Measurements from ENCODE around the gene TTC33.

TTC33 gene

DNA sequence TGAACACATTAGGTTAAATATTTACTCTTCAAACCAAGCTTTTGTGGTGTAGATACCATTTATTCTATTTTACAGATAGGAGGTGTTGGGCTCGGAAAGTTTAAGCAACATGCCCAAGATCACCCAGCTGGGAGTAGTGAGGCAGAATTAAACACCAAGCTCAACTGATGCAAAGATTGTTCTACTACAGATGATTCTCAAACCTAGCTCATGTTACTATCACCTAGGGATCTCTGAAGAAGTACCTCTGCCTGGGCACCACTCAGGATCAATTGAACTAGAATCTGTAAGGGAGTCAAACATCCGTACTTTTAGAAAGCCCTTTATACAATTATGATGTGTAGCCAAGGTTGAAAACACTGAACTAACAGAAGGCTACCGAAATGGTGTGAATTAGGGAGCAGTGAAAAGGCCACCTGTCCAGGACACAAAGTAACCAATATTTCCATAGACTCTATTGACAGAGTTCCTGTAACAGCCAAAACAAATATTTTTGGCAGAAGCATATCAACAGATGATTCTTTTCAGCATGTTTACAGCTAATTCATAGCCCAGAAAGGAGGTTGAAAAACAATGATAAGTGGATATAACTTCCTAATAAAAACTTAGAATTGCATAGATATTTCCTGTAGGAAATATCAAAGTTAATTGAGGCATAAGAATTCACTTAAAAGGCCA, 234.5 kb downstream of the TTC33 start:
- FAIRE-seq = no peak
- TF ChIP-seq PAX5 (IDR thresholded peaks at IDR 0.05; ENCODE audit: insufficient read depth, low read length, severe bottlenecking) (no peak), POLR2AphosphoS5 (IDR thresholded peaks at IDR 0.05; ENCODE audit: low read depth, low read length) (no peak), POLR2A (IDR thresholded peaks at IDR 0.05; ENCODE audit: low read depth, low read length) (no peak), SPI1 (IDR thresholded peaks at IDR 0.05; ENCODE audit: low read depth, low read length) (no peak), TAF1 (IDR thresholded peaks at IDR 0.05; ENCODE audit: low read depth, low read length) (no peak), POU2F2 (IDR thresholded peaks at IDR 0.05; ENCODE audit: low read depth, low read length) (no peak)

DNA sequence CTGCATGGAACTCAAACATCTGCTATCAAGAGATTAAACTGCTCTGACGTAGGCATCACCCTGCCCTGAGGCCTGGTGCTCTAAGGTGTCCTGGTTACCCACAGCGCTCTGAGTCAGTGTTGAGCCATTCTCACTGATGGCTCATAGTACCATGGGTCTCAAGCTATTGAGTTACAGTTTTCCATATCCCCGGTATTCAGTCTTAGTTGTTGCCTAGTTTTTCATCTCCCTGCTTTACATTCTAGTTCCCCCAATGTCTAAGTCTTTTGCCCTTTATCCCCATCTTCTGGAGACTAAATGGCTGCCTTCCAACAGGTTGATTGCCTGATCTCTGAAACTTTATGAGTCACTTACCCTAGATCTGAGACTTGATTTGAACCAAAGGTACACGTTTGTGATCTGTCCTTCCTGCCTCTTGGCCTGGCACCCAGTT, 237.3 kb downstream of the TTC33 start:
- no peak for TF ChIP-seq TAF1 (IDR thresholded peaks at IDR 0.05; ENCODE audit: low read depth, low read length)
- no peak for TF ChIP-seq POLR2A (IDR thresholded peaks at IDR 0.05; ENCODE audit: low read depth, low read length)
- no peak for TF ChIP-seq POLR2AphosphoS5 (IDR thresholded peaks at IDR 0.05; ENCODE audit: low read depth, low read length)
- no peak for TF ChIP-seq POU2F2 (IDR thresholded peaks at IDR 0.05; ENCODE audit: low read depth, low read length)
- no peak for TF ChIP-seq PAX5 (IDR thresholded peaks at IDR 0.05; ENCODE audit: insufficient read depth, low read length, severe bottlenecking)
- no peak for TF ChIP-seq SPI1 (IDR thresholded peaks at IDR 0.05; ENCODE audit: low read depth, low read length)
- DNase-seq (ENCODE audit: insufficient read length, low spot score) (no peak), FAIRE-seq (no peak)

More for the DNA sequence above, 234.5 kb downstream of the TTC33 start:
- no peak for DNase-seq (ENCODE audit: insufficient read length, low spot score)

DNA sequence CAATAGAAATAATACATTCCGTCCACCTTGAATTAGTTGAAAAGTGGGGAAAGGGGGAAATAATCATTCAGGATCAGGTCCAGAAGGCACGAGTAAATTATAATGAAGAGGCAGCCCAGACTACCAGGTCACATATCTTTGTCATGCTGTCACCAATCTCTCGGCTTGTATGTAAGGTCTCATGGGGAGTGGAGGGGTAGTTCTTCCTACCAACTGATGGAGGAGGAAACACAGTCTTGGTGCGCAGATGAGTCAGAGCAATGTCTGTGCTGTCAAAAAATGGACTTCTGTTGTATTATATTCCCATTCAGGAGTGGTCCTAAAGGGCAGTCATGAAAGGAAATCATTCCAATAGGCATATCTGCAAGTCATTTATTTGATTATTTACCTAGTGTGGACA, 240.3 kb downstream of the TTC33 start:
- TF ChIP-seq POU2F2 (IDR thresholded peaks at IDR 0.05; ENCODE audit: low read depth, low read length) = no peak
- no peak for TF ChIP-seq POLR2A (IDR thresholded peaks at IDR 0.05; ENCODE audit: low read depth, low read length)
- no peak for TF ChIP-seq POLR2AphosphoS5 (IDR thresholded peaks at IDR 0.05; ENCODE audit: low read depth, low read length)
- TF ChIP-seq TAF1 (IDR thresholded peaks at IDR 0.05; ENCODE audit: low read depth, low read length) = no peak
- no peak for TF ChIP-seq SPI1 (IDR thresholded peaks at IDR 0.05; ENCODE audit: low read depth, low read length)
- no peak for TF ChIP-seq PAX5 (IDR thresholded peaks at IDR 0.05; ENCODE audit: insufficient read depth, low read length, severe bottlenecking)
- no peak for DNase-seq (ENCODE audit: insufficient read length, low spot score)
- FAIRE-seq = no peak

DNA sequence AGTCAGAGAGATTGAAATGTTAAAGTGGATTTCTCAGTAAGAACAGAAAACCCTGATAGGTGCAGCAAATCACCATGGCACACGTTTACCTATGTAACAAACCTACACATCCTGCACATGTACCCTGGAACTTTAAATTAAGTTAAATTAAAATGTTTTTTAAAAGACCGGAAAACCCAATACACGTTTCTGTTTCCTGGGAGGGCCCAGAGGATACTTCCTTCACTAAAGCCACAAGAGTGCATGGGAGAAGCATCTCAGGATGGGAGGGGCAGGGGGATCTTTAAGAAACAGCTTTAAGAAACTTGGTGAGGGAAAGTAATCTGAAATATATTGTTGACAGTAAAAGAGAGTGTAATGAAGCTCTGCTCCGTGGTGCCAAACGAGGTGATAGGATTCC, 240.8 kb downstream of the TTC33 start:
- no peak for FAIRE-seq
- no peak for DNase-seq (ENCODE audit: insufficient read length, low spot score)
- TF ChIP-seq SPI1 (IDR thresholded peaks at IDR 0.05; ENCODE audit: low read depth, low read length) = no peak
- TF ChIP-seq TAF1 (IDR thresholded peaks at IDR 0.05; ENCODE audit: low read depth, low read length) = no peak

DNA sequence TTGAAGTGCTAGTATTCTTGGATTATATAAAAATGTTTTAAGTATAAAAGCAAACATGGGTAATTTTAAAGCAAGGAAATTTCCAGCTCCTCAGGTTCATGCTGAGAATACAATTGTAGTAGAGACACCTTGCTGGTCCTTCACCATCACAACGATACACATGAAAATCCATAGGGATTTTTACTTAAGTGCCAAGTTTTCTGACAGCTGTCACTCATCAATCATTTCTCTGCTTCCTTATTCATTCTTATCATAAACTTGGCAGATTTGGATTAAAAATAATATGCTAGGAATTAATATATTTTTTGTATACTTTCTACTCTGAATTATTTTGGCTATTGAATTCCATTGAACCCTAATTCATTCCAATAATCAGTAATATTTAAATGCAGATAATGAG, 244.0 kb downstream of the TTC33 start:
- DNase-seq (ENCODE audit: insufficient read length, low spot score) = no peak
- FAIRE-seq = no peak
- TF ChIP-seq POU2F2 (IDR thresholded peaks at IDR 0.05; ENCODE audit: low read depth, low read length) (no peak), POLR2AphosphoS5 (IDR thresholded peaks at IDR 0.05; ENCODE audit: low read depth, low read length) (no peak), POLR2A (IDR thresholded peaks at IDR 0.05; ENCODE audit: low read depth, low read length) (no peak), PAX5 (IDR thresholded peaks at IDR 0.05; ENCODE audit: insufficient read depth, low read length, severe bottlenecking) (no peak), SPI1 (IDR thresholded peaks at IDR 0.05; ENCODE audit: low read depth, low read length) (no peak), TAF1 (IDR thresholded peaks at IDR 0.05; ENCODE audit: low read depth, low read length) (no peak)

DNA sequence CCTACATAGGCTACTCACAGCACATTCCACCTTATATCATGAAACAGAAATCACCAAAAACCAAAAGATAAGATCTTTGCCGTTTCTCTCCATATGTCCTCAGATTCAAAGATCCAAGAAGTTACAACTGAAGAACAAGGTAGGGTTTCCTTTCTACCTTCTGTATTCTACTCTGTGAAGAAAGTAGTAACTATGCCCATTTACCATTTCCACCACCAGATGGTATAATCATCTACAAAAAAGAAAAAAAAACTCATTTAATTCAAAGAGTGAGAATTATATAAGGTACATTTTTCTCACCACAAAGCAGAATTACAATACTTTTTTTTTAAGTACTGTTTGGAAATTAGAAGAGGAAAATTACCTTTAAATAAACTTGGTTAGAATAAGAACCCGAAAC, 248.7 kb downstream of the TTC33 start:
- TF ChIP-seq POLR2AphosphoS5 (IDR thresholded peaks at IDR 0.05; ENCODE audit: low read depth, low read length) (no peak), TAF1 (IDR thresholded peaks at IDR 0.05; ENCODE audit: low read depth, low read length) (no peak)
- FAIRE-seq (no peak), DNase-seq (ENCODE audit: insufficient read length, low spot score) (no peak)

DNA sequence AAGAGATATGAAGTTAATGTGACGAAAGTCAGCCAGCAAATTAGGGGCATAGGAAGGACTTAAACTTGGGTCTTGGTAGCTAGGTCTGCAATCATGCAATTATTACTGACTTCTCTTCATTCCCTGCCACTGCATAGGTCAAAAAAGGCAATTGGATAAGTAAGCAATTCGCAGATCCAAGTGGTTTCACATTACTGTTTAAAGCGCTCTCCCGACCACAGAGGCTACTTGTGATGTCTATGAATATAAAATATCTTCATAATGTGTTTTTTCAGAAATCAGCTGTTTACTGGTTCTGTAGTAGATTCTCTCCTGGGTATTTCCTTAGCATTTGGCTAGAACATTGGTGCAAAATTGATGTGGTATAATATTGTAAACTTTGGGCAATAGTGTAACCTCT, 250.7 kb downstream of the TTC33 start:
- FAIRE-seq = no peak
- TF ChIP-seq POU2F2 (IDR thresholded peaks at IDR 0.05; ENCODE audit: low read depth, low read length) = no peak
- no peak for TF ChIP-seq POLR2AphosphoS5 (IDR thresholded peaks at IDR 0.05; ENCODE audit: low read depth, low read length)
- no peak for TF ChIP-seq TAF1 (IDR thresholded peaks at IDR 0.05; ENCODE audit: low read depth, low read length)

DNA sequence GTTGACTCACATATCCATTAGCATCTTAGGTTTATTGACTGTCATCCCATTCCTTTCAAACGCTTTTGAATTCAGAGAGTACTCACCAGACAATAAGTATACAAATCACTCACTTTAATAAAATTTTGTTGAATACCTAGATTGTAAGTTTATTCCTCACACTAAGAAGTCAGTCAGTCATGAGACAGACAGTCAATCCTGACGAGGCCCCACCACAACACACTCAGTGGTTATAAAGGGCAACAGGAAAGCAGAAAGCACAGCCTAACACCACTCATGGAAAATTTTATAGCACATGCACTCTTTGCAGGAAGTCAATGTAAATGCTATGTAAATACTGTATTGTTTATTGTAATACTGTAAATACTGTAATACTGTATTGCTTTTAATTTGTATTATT, 252.3 kb downstream of the TTC33 start:
- no peak for FAIRE-seq
- DNase-seq (ENCODE audit: insufficient read length, low spot score) = no peak
- TF ChIP-seq SPI1 (IDR thresholded peaks at IDR 0.05; ENCODE audit: low read depth, low read length) (no peak), PAX5 (IDR thresholded peaks at IDR 0.05; ENCODE audit: insufficient read depth, low read length, severe bottlenecking) (no peak), POU2F2 (IDR thresholded peaks at IDR 0.05; ENCODE audit: low read depth, low read length) (no peak), POLR2A (IDR thresholded peaks at IDR 0.05; ENCODE audit: low read depth, low read length) (no peak), POLR2AphosphoS5 (IDR thresholded peaks at IDR 0.05; ENCODE audit: low read depth, low read length) (no peak), TAF1 (IDR thresholded peaks at IDR 0.05; ENCODE audit: low read depth, low read length) (no peak)

More for the DNA sequence above, 250.7 kb downstream of the TTC33 start:
- DNase-seq (ENCODE audit: insufficient read length, low spot score) = no peak

DNA sequence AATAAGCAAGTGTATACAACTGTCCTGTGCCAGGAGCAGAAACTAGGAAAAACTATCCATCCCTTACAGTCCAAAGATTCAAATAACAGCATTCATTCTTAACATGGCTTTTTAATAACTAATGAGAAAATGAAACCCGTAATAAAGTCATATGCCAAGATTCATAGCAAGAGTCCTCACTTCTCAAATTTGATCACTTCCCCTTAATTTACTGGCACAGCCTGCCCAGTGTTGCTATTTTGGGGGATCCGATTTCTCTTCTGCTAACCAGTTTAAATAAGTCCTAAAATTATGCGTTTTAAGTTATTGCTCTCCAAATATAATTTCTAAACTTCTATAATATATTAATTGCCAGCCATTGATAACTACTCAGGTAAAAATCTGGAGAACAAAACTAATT, 253.0 kb downstream of the TTC33 start:
- peak; percentile 83 for TF ChIP-seq SPI1 (IDR thresholded peaks at IDR 0.05; ENCODE audit: low read depth, low read length)
- no peak for TF ChIP-seq POU2F2 (IDR thresholded peaks at IDR 0.05; ENCODE audit: low read depth, low read length)
- DNase-seq (ENCODE audit: insufficient read length, low spot score) (no peak), FAIRE-seq (no peak)

DNA sequence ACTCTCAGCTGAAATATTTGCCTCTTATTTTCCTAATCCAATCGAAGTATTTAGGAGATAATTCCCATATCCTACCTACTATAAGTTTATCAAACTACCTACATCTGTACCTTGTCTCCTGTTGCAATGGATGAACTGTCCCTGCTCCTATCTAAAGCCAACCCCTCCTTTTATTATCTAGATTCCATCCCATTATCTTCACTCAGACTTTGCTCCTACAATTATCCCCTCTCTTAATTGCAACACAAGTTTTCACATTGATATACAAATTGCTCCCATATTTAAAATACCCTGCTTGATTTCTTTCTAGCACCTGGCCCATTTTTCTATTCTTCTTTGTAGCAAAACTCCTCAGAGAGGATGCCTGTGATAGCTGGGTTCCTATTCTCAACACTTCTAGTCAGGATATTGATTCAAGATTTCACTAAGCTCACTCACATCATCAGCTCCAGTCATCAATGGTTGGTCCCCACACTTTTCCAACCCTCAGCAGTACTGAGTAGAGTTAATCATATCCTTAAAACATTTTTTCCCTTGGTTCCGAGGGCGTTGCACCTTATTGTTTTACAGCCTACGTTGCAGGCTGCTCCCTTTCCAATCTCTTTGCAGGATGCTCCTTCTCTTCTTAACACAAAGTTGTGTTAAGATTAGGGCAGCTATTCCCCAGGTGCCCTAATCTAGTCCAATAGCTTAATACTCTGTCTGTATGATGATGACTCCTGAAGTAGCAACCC, 253.9 kb downstream of the TTC33 start:
- TF ChIP-seq TAF1 (IDR thresholded peaks at IDR 0.05; ENCODE audit: low read depth, low read length) (no peak), POLR2A (IDR thresholded peaks at IDR 0.05; ENCODE audit: low read depth, low read length) (no peak), POLR2AphosphoS5 (IDR thresholded peaks at IDR 0.05; ENCODE audit: low read depth, low read length) (no peak), POU2F2 (IDR thresholded peaks at IDR 0.05; ENCODE audit: low read depth, low read length) (no peak), SPI1 (IDR thresholded peaks at IDR 0.05; ENCODE audit: low read depth, low read length) (no peak), PAX5 (IDR thresholded peaks at IDR 0.05; ENCODE audit: insufficient read depth, low read length, severe bottlenecking) (no peak)
- FAIRE-seq (peak; percentile 20), DNase-seq (ENCODE audit: insufficient read length, low spot score) (no peak)

All from GM12891 (cell line).